Measurements from ENCODE around the gene GRIN2C. TPM values are rescaled to one million over a fixed set of nuclear protein-coding genes. Genes with fewer than 3 reads are reported as not detected.

Gene GRIN2C
- total RNA-seq, 6 donors from 2014 or later, result 0.17 TPM; not detected in 5

- H3K27me3 ChIP-seq, result no peaks in the 10 kb centered on the region
- ATAC-seq (ENCODE audit: low FRiP score in 2 of 2) (no peak), DNase-seq (no peak)
- WGBS, 2 donors, result 66 to 69% methylated on average over 10 to 17 of the region's 17 CpGs
- H3K9me3 ChIP-seq, result no peaks in the 10 kb centered on the region
- H3K4me3 ChIP-seq, result no peak overlapping the region
- H3K4me1 ChIP-seq, result peaks cover 6 to 52% (median 29%) of the 10 kb centered on the region in 4 donors
- peaks cover 0 to 10% (median 4%) of the 10 kb centered on the region in 4 donors for H3K36me3 ChIP-seq
- H3K27ac ChIP-seq, result no peak overlapping the region
- TF ChIP-seq POLR2AphosphoS5 (IDR thresholded peaks at IDR 0.05), result no peak
- no peak for TF ChIP-seq POLR2A (IDR thresholded peaks at IDR 0.05)
- no peak for TF ChIP-seq CTCF (IDR thresholded peaks at IDR 0.05)
- no peak for TF ChIP-seq EP300 (IDR thresholded peaks at IDR 0.05)
Measured at GRCh38 chr17:74808714-74809430, 50.8 kb downstream of the GRIN2C start.

GRCh38 chr17:74807925-74808324 lies 51.8 kb downstream of the GRIN2C start:
- DNase-seq, result no peak

GRCh38 chr17:74807441-74807840 lies 52.2 kb downstream of the GRIN2C start:
- Histone ChIP-seq H3K9me3 (no peaks in the 10 kb centered on the region), H3K27ac (no peak overlapping the region), H3K4me1 (peaks cover 2 to 37% (median 17%) of the 10 kb centered on the region in 4 donors), H3K27me3 (no peaks in the 10 kb centered on the region), H3K4me3 (no peak overlapping the region), H3K36me3 (peaks cover 0 to 19% (median 7%) of the 10 kb centered on the region in 4 donors)
- TF ChIP-seq POLR2AphosphoS5 (IDR thresholded peaks at IDR 0.05), result no peak
- no peak for TF ChIP-seq CTCF (IDR thresholded peaks at IDR 0.05)
- no peak for TF ChIP-seq EP300 (IDR thresholded peaks at IDR 0.05)
- no peak for TF ChIP-seq POLR2A (IDR thresholded peaks at IDR 0.05)
- DNase-seq, result no peak
- no peak for ATAC-seq (ENCODE audit: low FRiP score in 2 of 2)
- 88 to 92% methylated on average over 12 to 13 of the region's 13 CpGs for WGBS, 2 donors

More at GRCh38 chr17:74807925-74808324, 51.8 kb downstream of the GRIN2C start:
- Histone ChIP-seq H3K27me3 (no peaks in the 10 kb centered on the region), H3K9me3 (no peaks in the 10 kb centered on the region), H3K36me3 (peaks cover 0 to 17% (median 8%) of the 10 kb centered on the region in 4 donors), H3K4me1 (peaks cover 6 to 42% (median 21%) of the 10 kb centered on the region in 4 donors), H3K27ac (no peak overlapping the region), H3K4me3 (no peak overlapping the region)
- no peak for TF ChIP-seq CTCF (IDR thresholded peaks at IDR 0.05)
- no peak for TF ChIP-seq EP300 (IDR thresholded peaks at IDR 0.05)
- no peak for TF ChIP-seq POLR2AphosphoS5 (IDR thresholded peaks at IDR 0.05)
- no peak for TF ChIP-seq POLR2A (IDR thresholded peaks at IDR 0.05)
- WGBS, 2 donors, result 66 to 75% methylated on average over 3 to 6 of the region's 6 CpGs
- ATAC-seq (ENCODE audit: low FRiP score in 2 of 2), result no peak

- no peak for DNase-seq
- whole genome bisulfite sequencing, 2 donors, result 64 to 77% methylated on average over 9 to 10 of the region's 10 CpGs
Measured at GRCh38 chr17:74806334-74806733, 53.4 kb downstream of the GRIN2C start.

More at GRCh38 chr17:74806334-74806733, 53.4 kb downstream of the GRIN2C start:
- Histone ChIP-seq H3K4me1 (peaks cover 0 to 26% (median 10%) of the 10 kb centered on the region in 4 donors), H3K9me3 (no peaks in the 10 kb centered on the region), H3K27ac (no peak overlapping the region), H3K36me3 (peaks cover 0 to 28% (median 10%) of the 10 kb centered on the region in 4 donors), H3K27me3 (no peaks in the 10 kb centered on the region), H3K4me3 (no peak overlapping the region)
- TF ChIP-seq POLR2A (IDR thresholded peaks at IDR 0.05) (no peak), POLR2AphosphoS5 (IDR thresholded peaks at IDR 0.05) (no peak), CTCF (IDR thresholded peaks at IDR 0.05) (no peak), EP300 (IDR thresholded peaks at IDR 0.05) (no peak)
- ATAC-seq (ENCODE audit: low FRiP score in 2 of 2), result no peak

All from upper lobe of left lung (tissue), 6 donors.